Measurements from ENCODE around the gene PDE2A. TPM values are rescaled to one million over a fixed set of nuclear protein-coding genes. Genes with fewer than 3 reads are reported as not detected.

The PDE2A gene
- total RNA-seq, result not detected in 2 replicates
- long read RNA-seq, result 0 reads

GRCh38 chr11:72673943-72674828, at the start of gene PDE2A:
TSS of gene PDE2A (minus strand) at chr11:72674422. CDS start at chr11:72674207, 215 bp downstream.
- TF ChIP-seq CTCF (IDR thresholded peaks at IDR 0.05), result no peak
- H3K36me3 Mint-ChIP-seq (ENCODE audit: unreplicated experiment), result no peaks in the 10 kb centered on the region
- H3K4me1 Mint-ChIP-seq (ENCODE audit: unreplicated experiment), result peaks cover 2% of the 10 kb centered on the region
- no peaks in the 10 kb centered on the region for H3K9me3 Mint-ChIP-seq (ENCODE audit: unreplicated experiment)
- DNase-seq (ENCODE audit: extremely low spot score, unreplicated experiment), result no peak
- peaks cover 83% of the 10 kb centered on the region for H3K27me3 Mint-ChIP-seq (ENCODE audit: unreplicated experiment)
- H3K27ac Mint-ChIP-seq (ENCODE audit: unreplicated experiment), result no peak within 1 kb of the TSS
- no peak within 1 kb of the TSS for H3K4me3 Mint-ChIP-seq (ENCODE audit: unreplicated experiment)

- H3K4me3 Mint-ChIP-seq (ENCODE audit: unreplicated experiment), result no peak overlapping the region
- H3K4me1 Mint-ChIP-seq (ENCODE audit: unreplicated experiment), result peaks cover 43% of the 10 kb centered on the region
- no peak for DNase-seq (ENCODE audit: extremely low spot score, unreplicated experiment)
- no peak for TF ChIP-seq CTCF (IDR thresholded peaks at IDR 0.05)
- no peaks in the 10 kb centered on the region for H3K27me3 Mint-ChIP-seq (ENCODE audit: unreplicated experiment)
- H3K9me3 Mint-ChIP-seq (ENCODE audit: unreplicated experiment), result no peaks in the 10 kb centered on the region
- H3K36me3 Mint-ChIP-seq (ENCODE audit: unreplicated experiment), result peaks cover under 1% of the 10 kb centered on the region
- H3K27ac Mint-ChIP-seq (ENCODE audit: unreplicated experiment), result peak overlapping the region; percentile 50
Observed at GRCh38 chr11:72723508-72723907, 49.3 kb upstream of the PDE2A start.

- TF ChIP-seq CTCF (IDR thresholded peaks at IDR 0.05), result no peak
- Mint-ChIP-seq H3K27me3 (ENCODE audit: unreplicated experiment) (no peaks in the 10 kb centered on the region), H3K36me3 (ENCODE audit: unreplicated experiment) (peaks cover 1% of the 10 kb centered on the region), H3K9me3 (ENCODE audit: unreplicated experiment) (no peaks in the 10 kb centered on the region), H3K4me1 (ENCODE audit: unreplicated experiment) (peaks cover 44% of the 10 kb centered on the region), H3K27ac (ENCODE audit: unreplicated experiment) (peak overlapping the region; percentile 92), H3K4me3 (ENCODE audit: unreplicated experiment) (peak overlapping the region; percentile 82)
- peak; percentile 94 for DNase-seq (ENCODE audit: extremely low spot score, unreplicated experiment)
Observed at GRCh38 chr11:72722050-72722748, 48.0 kb upstream of the PDE2A start.

GRCh38 chr11:72721689-72722049, 47.4 kb upstream of the PDE2A start:
- H3K27ac Mint-ChIP-seq (ENCODE audit: unreplicated experiment), result peak overlapping the region; percentile 92
- H3K4me1 Mint-ChIP-seq (ENCODE audit: unreplicated experiment), result peaks cover 44% of the 10 kb centered on the region
- peaks cover 1% of the 10 kb centered on the region for H3K36me3 Mint-ChIP-seq (ENCODE audit: unreplicated experiment)
- no peaks in the 10 kb centered on the region for H3K9me3 Mint-ChIP-seq (ENCODE audit: unreplicated experiment)
- DNase-seq (ENCODE audit: extremely low spot score, unreplicated experiment), result no peak
- H3K27me3 Mint-ChIP-seq (ENCODE audit: unreplicated experiment), result no peaks in the 10 kb centered on the region
- H3K4me3 Mint-ChIP-seq (ENCODE audit: unreplicated experiment), result peak overlapping the region; percentile 82
- TF ChIP-seq CTCF (IDR thresholded peaks at IDR 0.05), result no peak

GRCh38 chr11:72721276-72721675, 47.1 kb upstream of the PDE2A start:
- H3K27ac Mint-ChIP-seq (ENCODE audit: unreplicated experiment), result peak overlapping the region; percentile 92
- H3K36me3 Mint-ChIP-seq (ENCODE audit: unreplicated experiment), result peaks cover 1% of the 10 kb centered on the region
- TF ChIP-seq CTCF (IDR thresholded peaks at IDR 0.05), result no peak
- H3K4me1 Mint-ChIP-seq (ENCODE audit: unreplicated experiment), result peaks cover 44% of the 10 kb centered on the region
- H3K27me3 Mint-ChIP-seq (ENCODE audit: unreplicated experiment), result no peaks in the 10 kb centered on the region
- peak overlapping the region; percentile 82 for H3K4me3 Mint-ChIP-seq (ENCODE audit: unreplicated experiment)
- DNase-seq (ENCODE audit: extremely low spot score, unreplicated experiment), result no peak
- H3K9me3 Mint-ChIP-seq (ENCODE audit: unreplicated experiment), result no peaks in the 10 kb centered on the region
